Upper lobe of left lung (tissue), 6 donors: ENCODE results near the gene SBK2. TPM values are rescaled to one million over a fixed set of nuclear protein-coding genes. Genes with fewer than 3 reads are reported as not detected.

Source experiments
- ATAC-seq, 2 donors: fragments of 200-7000 bp; cut with Tn5 transposase; one replicate each; pipeline ENCODE4 v1.9.1; 2022; ENCODE audit warnings: mild to moderate bottlenecking in 2 of 2, moderate library complexity in 2 of 2; ENCODE audit not compliant: low FRiP score in 2 of 2
- DNase-seq, 2 donors: peaks; one replicate each; pipeline ENCODE4 v3.0.0-alpha.2; 2019 to 2020
- H3K27ac ChIP-seq, 4 donors: fragments of 200-600 bp; sonication (generic); one replicate each; pipeline ENCODE4 v1.5.1; 2016 to 2019
- H3K27me3 ChIP-seq, 4 donors: fragments of 200-600 bp; sonication (generic); one replicate each; pipeline ENCODE4 v1.5.1; 2017 to 2019
- H3K36me3 ChIP-seq, 4 donors: fragments of 200-600 bp; sonication (generic); one replicate each; pipeline ENCODE4 v1.5.1; 2016 to 2019
- H3K4me1 ChIP-seq, 4 donors: fragments of 200-600 bp; sonication (generic); one replicate each; pipeline ENCODE4 v1.5.1; 2018 to 2019
- H3K4me3 ChIP-seq, 4 donors: fragments of 200-600 bp; sonication (generic); one replicate each; pipeline ENCODE4 v1.5.1; 2017 to 2019; ENCODE audit warnings: mild to moderate bottlenecking in 2 of 4, moderate library complexity in 1 of 4
- H3K9me3 ChIP-seq, 4 donors: fragments of 200-600 bp; sonication (generic); one replicate each; pipeline ENCODE4 v1.5.1; 2018 to 2019
- EP300 ChIP-seq, 4 donors: sonication (generic); formaldehyde crosslinking; IDR thresholded peaks; one replicate each; pipeline ENCODE4 v1.5.1; 2017; ENCODE audit warnings: antibody characterized with exemption in 4 of 4, control low read depth in 2 of 4
- POLR2A ChIP-seq, 4 donors: fragments of 450-650 bp; IDR thresholded peaks; one replicate each; pipeline ENCODE4 v1.5.1; 2016 to 2017; ENCODE audit warnings: antibody characterized with exemption in 4 of 4, mild to moderate bottlenecking in 2 of 4
- POLR2AphosphoS5 ChIP-seq, 2 donors: sonication (generic); formaldehyde crosslinking; IDR thresholded peaks; one replicate each; pipeline ENCODE4 v1.5.1; 2017; ENCODE audit warnings: antibody characterized with exemption in 2 of 2
- WGBS, 2 donors: methylation state at CpG; one replicate each; pipeline ENCODE4 v1.1.5; 2017 to 2018; 5-methylcytosine and 5-hydroxymethylcytosine counted together
- total RNA-seq, 6 donors: library from RNA; depleted of rRNA in 4 of 6; stranded (reverse); fragments of >200 nt in 4 of 6; gene quantifications; one replicate each; pipeline versions ENCODE4 v1.1.0 to v1.2.1, GENCODE V29; 2016 to 2021
- TF ChIP-seq, protein P1 (sequence below), 6 experiments: fragments of 450-650 bp in 4 of 6; fragments of 200-600 bp in 2 of 6; sonication (generic) in 2 of 6; IDR thresholded peaks; one replicate each; pipeline ENCODE4 v1.5.1; 2016 to 2019; ENCODE audit warnings: antibody characterized with exemption in 6 of 6
- donor health status: DM: no; HTN: no; CAD: no; lungs with moderate emphysema.
- donor health status: DM: no; HTN: yes; CAD: no; lungs with severe emphysema.

SBK2 gene
- total RNA-seq, 6 donors from 2014 or later: not detected

DNA sequence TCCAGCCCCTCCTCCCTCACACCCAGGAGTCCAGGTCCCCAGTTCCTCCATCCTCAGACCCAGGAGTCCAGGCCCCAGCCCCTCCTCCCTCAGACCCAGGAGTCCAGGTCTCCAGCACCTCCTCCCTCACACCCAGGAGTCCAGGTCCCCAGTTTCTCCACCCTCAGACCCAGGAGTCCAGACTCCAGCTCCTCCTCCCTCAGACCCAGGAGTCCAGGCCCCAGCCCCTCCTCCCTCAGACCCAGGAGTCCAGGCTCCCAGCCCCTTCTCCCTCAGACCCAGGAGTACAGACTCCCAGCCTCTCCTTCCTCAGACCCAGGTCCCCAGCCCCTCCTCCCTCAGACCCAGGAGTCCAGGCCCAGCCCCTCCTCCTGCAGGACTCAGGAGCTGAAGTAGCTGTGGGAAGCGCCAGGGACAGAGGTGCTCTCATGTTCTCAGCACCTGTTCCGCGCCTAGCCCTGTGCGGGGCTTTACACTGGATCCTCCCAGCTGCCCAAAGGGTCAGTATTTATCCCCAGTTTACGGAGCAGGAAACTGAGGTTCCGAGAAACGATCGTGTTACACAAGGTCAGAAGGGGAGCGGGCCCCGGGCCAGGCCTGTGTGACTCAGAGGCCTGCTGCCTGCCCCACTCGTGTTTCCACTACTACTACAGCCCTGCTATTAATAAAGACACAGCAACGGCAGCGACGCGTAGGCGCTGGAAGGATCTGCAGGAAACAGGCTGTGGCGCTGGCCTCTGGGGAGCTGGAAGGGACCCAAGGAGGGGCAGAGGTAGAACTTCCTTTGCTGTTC, 10.1 kb upstream of the SBK2 start:
- H3K9me3 ChIP-seq: no peaks in the 10 kb centered on the region
- peak; percentile 70 to 89 for DNase-seq
- peak; percentile 59 to 74 for ATAC-seq
- TF ChIP-seq POLR2AphosphoS5 (IDR thresholded peaks at IDR 0.05) (peak; percentile 37 to 48), EP300 (IDR thresholded peaks at IDR 0.05) (peak in 1 of 4 donors; percentile 42), POLR2A (IDR thresholded peaks at IDR 0.05) (no peak)
- TF ChIP-seq, protein P1, sequence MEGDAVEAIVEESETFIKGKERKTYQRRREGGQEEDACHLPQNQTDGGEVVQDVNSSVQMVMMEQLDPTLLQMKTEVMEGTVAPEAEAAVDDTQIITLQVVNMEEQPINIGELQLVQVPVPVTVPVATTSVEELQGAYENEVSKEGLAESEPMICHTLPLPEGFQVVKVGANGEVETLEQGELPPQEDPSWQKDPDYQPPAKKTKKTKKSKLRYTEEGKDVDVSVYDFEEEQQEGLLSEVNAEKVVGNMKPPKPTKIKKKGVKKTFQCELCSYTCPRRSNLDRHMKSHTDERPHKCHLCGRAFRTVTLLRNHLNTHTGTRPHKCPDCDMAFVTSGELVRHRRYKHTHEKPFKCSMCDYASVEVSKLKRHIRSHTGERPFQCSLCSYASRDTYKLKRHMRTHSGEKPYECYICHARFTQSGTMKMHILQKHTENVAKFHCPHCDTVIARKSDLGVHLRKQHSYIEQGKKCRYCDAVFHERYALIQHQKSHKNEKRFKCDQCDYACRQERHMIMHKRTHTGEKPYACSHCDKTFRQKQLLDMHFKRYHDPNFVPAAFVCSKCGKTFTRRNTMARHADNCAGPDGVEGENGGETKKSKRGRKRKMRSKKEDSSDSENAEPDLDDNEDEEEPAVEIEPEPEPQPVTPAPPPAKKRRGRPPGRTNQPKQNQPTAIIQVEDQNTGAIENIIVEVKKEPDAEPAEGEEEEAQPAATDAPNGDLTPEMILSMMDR (IDR thresholded peaks at IDR 0.05): no peak
- H3K27ac ChIP-seq: peak overlapping the region; percentile 3 to 79 (median 52)
- no peaks in the 10 kb centered on the region for H3K27me3 ChIP-seq
- WGBS, 2 donors: 20 to 47% methylated on average over 16 to 17 of the region's 17 CpGs
- no peak overlapping the region for H3K4me3 ChIP-seq
- peaks cover 0 to 32% (median 6%) of the 10 kb centered on the region in 4 donors for H3K4me1 ChIP-seq
- no peaks in the 10 kb centered on the region for H3K36me3 ChIP-seq

DNA sequence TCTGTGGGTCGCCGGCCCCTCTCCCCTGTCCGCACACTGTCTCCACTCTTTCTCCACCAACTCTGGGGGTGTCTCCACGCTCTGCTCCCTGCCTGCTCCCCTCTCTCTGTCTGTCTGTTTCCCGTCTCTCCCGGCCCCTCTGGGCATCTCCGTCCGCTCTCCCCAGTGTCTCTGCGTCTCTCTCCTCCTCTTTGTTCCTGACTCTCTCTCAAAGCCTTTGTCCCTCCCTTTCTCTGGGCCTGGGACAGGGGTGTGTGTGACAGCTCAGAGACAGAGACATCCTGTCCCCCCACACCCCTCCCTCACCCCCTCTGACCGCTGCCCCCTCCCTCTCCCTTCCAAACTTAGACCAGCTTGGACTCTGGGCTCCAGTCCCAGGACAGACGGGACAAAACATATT, 9.1 kb upstream of the SBK2 start:
- H3K4me1 ChIP-seq: peaks cover 0 to 32% (median 6%) of the 10 kb centered on the region in 4 donors
- H3K4me3 ChIP-seq: no peak overlapping the region
- H3K9me3 ChIP-seq: no peaks in the 10 kb centered on the region
- H3K27me3 ChIP-seq: no peaks in the 10 kb centered on the region
- no peak for TF ChIP-seq EP300 (IDR thresholded peaks at IDR 0.05)
- TF ChIP-seq POLR2AphosphoS5 (IDR thresholded peaks at IDR 0.05): no peak
- TF ChIP-seq POLR2A (IDR thresholded peaks at IDR 0.05): no peak
- WGBS, 2 donors: 53 to 57% methylated on average over 10 to 11 of the region's 11 CpGs
- peak overlapping the region in 2 of 4 donors; percentile 8 to 66 for H3K27ac ChIP-seq
- H3K36me3 ChIP-seq: no peaks in the 10 kb centered on the region
- DNase-seq (no peak), ATAC-seq (no peak)

DNA sequence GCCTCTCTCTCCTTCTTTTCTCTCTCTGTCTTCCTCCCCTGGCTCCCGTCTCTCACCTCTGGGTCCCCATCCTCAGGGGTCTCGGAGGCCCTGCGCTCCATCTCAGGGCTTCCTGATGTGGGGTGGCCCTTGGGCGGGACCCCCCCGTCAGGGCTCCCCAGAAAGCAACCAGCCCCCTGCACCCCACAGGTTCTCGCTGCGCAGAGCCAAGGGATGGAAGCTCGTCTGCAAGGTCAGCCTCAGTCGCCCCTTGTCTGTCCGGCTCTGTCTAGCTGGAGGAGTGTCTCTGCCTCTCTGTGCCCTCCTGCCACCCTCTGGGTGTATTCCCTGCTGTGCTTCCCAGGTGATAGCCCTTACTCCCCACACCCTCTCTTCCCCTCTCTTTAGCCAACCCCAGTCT, 8.5 kb upstream of the SBK2 start, which contains the start of gene SBK3:
Gene SBK3 (minus strand): TSS at position 101 of the 400 bp plus-strand sequence. CDS start 0 bp downstream, at position 101.
- H3K36me3 ChIP-seq: no peaks in the 10 kb centered on the region

DNA sequence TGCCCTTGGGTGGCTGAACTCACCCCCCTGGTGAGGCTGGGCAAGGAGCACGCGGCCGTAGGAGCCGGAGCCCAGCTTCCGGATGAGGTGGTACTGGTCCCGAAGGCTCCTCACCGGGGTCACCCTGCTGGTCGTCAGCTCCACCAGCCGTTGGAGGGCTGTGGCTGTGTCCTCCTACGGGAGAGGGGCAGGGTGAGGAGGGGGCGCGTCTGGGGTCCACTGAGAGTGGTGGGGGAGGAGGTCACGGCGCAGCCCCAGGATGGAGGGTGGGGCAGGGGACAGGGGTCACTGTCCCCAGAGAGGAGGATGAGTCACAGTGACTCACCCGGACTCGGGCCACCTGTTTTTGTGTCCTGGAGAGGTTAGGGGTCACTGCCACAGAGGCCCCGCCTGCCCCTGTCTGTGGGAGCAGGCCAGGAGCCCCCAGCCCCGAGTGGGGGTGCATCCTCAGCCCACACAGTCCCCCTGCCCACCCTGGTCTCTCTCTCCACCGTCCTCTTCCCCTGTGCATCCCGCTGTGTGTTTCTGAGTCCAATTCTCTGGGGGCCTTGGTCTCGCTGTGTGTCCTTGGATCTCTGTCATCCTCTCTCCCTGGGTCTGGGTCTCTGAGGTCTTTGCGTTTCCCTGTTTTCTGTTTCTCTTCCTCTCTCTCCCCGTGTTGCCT, 8.0 kb upstream of the SBK2 start:
- Histone ChIP-seq H3K27me3 (no peaks in the 10 kb centered on the region), H3K4me3 (no peak overlapping the region), H3K36me3 (no peaks in the 10 kb centered on the region), H3K27ac (no peak overlapping the region), H3K9me3 (no peaks in the 10 kb centered on the region), H3K4me1 (peaks cover 0 to 28% (median 3%) of the 10 kb centered on the region in 4 donors)
- WGBS, 2 donors: 66 to 69% methylated on average over 11 to 21 of the region's 23 CpGs
- ATAC-seq: no peak
- DNase-seq: no peak
- TF ChIP-seq POLR2AphosphoS5 (IDR thresholded peaks at IDR 0.05): no peak
- TF ChIP-seq, protein P1 (IDR thresholded peaks at IDR 0.05): no peak
- TF ChIP-seq POLR2A (IDR thresholded peaks at IDR 0.05): no peak
- TF ChIP-seq EP300 (IDR thresholded peaks at IDR 0.05): no peak

More for the DNA sequence above, 8.5 kb upstream of the SBK2 start, which contains the start of gene SBK3:
- WGBS, 2 donors: 79 to 87% methylated on average over 10 of the region's 10 CpGs
- Histone ChIP-seq H3K4me3 (no peak within 1 kb of the TSS), H3K4me1 (peaks cover 0 to 32% (median 6%) of the 10 kb centered on the region in 4 donors), H3K9me3 (no peaks in the 10 kb centered on the region), H3K27ac (peak within 1 kb of the TSS in 3 of 4 donors; percentile 37 to 79 (median 66)), H3K27me3 (no peaks in the 10 kb centered on the region)
- no peak for DNase-seq
- no peak for ATAC-seq
- TF ChIP-seq EP300 (IDR thresholded peaks at IDR 0.05) (no peak), POLR2AphosphoS5 (IDR thresholded peaks at IDR 0.05) (no peak), POLR2A (IDR thresholded peaks at IDR 0.05) (no peak)
- TF ChIP-seq, protein P1 (IDR thresholded peaks at IDR 0.05): no peak

DNA sequence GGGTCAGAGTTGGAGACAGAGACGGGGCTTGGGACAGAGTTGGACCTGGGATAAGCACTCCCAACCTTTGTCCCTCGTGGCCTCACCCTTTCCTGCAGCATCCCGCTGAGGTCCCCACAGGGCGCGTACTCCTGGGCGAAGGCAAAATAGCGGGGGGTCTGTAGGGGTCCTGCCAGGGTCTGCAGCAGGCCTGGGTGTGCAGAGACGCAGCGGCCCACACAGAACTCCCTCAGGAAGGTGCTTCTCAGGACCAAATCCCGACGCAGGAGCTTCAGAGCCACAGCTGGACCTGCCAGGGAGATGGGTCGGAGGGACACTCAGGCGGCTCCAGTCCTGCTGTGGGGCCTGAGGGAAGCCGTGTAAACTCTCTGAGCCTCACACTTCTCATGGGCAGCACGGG, 7.1 kb upstream of the SBK2 start:
- Histone ChIP-seq H3K27me3 (no peaks in the 10 kb centered on the region), H3K4me1 (peaks cover 0 to 23% (median 0%) of the 10 kb centered on the region in 4 donors), H3K27ac (no peak overlapping the region), H3K9me3 (no peaks in the 10 kb centered on the region), H3K36me3 (no peaks in the 10 kb centered on the region), H3K4me3 (no peak overlapping the region)
- TF ChIP-seq, protein P1 (IDR thresholded peaks at IDR 0.05): no peak
- 83 to 86% methylated on average over 12 to 15 of the region's 15 CpGs for WGBS, 2 donors
- DNase-seq (no peak), ATAC-seq (no peak)
